GM12878 (cell line): ENCODE results near the gene MEI1. TPM values are rescaled to one million over a fixed set of nuclear protein-coding genes. Genes with fewer than 3 reads are reported as not detected.

Experiments used
- ATAC-seq: fragments of 200-7000 bp; cut with Tn5 transposase; 3 replicates; pipeline ENCODE4 v1.9.1; 2020; ENCODE audit warnings: mild to moderate bottlenecking, moderate library complexity
- BruUV-seq: library from RNA; stranded (reverse); fragments of 400-500 nt; replicated peaks from 2 replicates; lab custom pipeline; 2021; lab: Mats Ljungman, UMichigan
- CTCF ChIA-PET: fragments of 300-600 bp; sonication (Branson Sonifier 250); formaldehyde crosslinking; extraction: SDS; loops from one replicate; lab custom pipeline; 2021; ENCODE audit warnings: inconsistent platforms; lab: Yijun Ruan, JAX
- POLR2A ChIA-PET: fragments of 350-600 bp; formaldehyde crosslinking; extraction: SDS; loops from one replicate; lab custom pipeline; 2021; ENCODE audit warnings: inconsistent platforms; lab: Charles Lee
- RAD21 ChIA-PET: fragments of 300-600 bp; sonication (Branson Sonifier 250); formaldehyde crosslinking; loops from one replicate; lab custom pipeline; 2023; ENCODE audit warnings: antibody characterized with exemption; ENCODE audit not compliant: unreplicated experiment; lab: Charles Lee
- SMC1A ChIA-PET: fragments of 300-600 bp; sonication (Branson Sonifier 250); formaldehyde crosslinking; loops from one replicate; lab custom pipeline; 2023; ENCODE audit not compliant: unreplicated experiment, uncharacterized antibody; lab: Charles Lee
- DNase-seq: peaks from one replicate; pipeline ENCODE4 v3.0.0-alpha.2; 2011; ENCODE audit warnings: low read depth, low spot score
- FAIRE-seq: peaks from 3 replicates; lab custom pipeline; 2011; peaks lifted over from hg19 to GRCh38; lab: Jason Lieb, UNC
- H2AFZ ChIP-seq: 2 replicates; pipeline ENCODE4 v1.6.0; 2011; ENCODE audit warnings: low read depth, low read length, control low read depth; ENCODE audit not compliant: control insufficient read depth
- H3K27ac ChIP-seq: 2 replicates; pipeline ENCODE4 v1.5.1; 2011; ENCODE audit warnings: control low read depth; ENCODE audit not compliant: control insufficient read depth, insufficient read depth
- H3K27me3 ChIP-seq, 2 experiments: replicated peaks in 1 of 2; 2 replicates each; pipeline versions ENCODE4 v1.6.0 to v1.6.1; 2011; ENCODE audit warnings: low read length in 1 of 2; ENCODE audit not compliant: control insufficient read depth in 2 of 2, insufficient read depth in 2 of 2
- H3K36me3 ChIP-seq, 2 experiments: 2 replicates each; pipeline ENCODE4 v1.5.1; 2011; ENCODE audit warnings: low read length in 1 of 2; ENCODE audit not compliant: control insufficient read depth in 2 of 2, insufficient read depth in 2 of 2
- H3K4me1 ChIP-seq: 2 replicates; pipeline ENCODE4 v1.6.1; 2011; ENCODE audit warnings: mild to moderate bottlenecking, low read length, moderate library complexity, mixed read lengths; ENCODE audit not compliant: control insufficient read depth, insufficient read depth
- H3K4me2 ChIP-seq: 2 replicates; pipeline ENCODE4 v1.6.0; 2011; ENCODE audit warnings: control low read depth; ENCODE audit not compliant: control insufficient read depth, insufficient read depth
- H3K4me3 ChIP-seq: fragments of 200-600 bp; sonication (generic); 2 replicates; pipeline ENCODE4 v1.5.1; 2016
- H3K79me2 ChIP-seq: 2 replicates; pipeline ENCODE4 v1.6.0; 2011; ENCODE audit warnings: low read length; ENCODE audit not compliant: control insufficient read depth, insufficient read depth
- H3K9ac ChIP-seq: 2 replicates; pipeline ENCODE4 v1.8.0; 2011; ENCODE audit warnings: low read length, control low read depth, mixed read lengths; ENCODE audit not compliant: control insufficient read depth, insufficient read depth
- H3K9me3 ChIP-seq: replicated peaks from 3 replicates; pipeline ENCODE4 v1.5.1; 2011; ENCODE audit warnings: mild to moderate bottlenecking, low read length; ENCODE audit not compliant: control insufficient read depth, insufficient read depth
- H4K20me1 ChIP-seq: 2 replicates; pipeline ENCODE4 v1.6.0; 2011; ENCODE audit not compliant: control insufficient read depth, insufficient read depth
- EED ChIP-seq: sonication (generic); IDR thresholded peaks from 2 replicates; pipeline ENCODE4 v1.6.1; 2016; ENCODE audit warnings: antibody characterized with exemption, low read depth
- HDGF ChIP-seq: fragments of 450-650 bp; IDR thresholded peaks from 2 replicates; pipeline ENCODE4 v1.6.1; 2016; ENCODE audit warnings: antibody characterized with exemption
- POLR2AphosphoS2 ChIP-seq: IDR thresholded peaks from 2 replicates; pipeline ENCODE4 v1.6.1; 2011; ENCODE audit warnings: low read depth, mild to moderate bottlenecking, low read length, improper control_type of control experiment, moderate library complexity
- RAD21 ChIP-seq: IDR thresholded peaks from 2 replicates; pipeline ENCODE4 v1.6.1; 2011; ENCODE audit warnings: mild to moderate bottlenecking, low read depth, low read length, moderate library complexity; ENCODE audit not compliant: insufficient read depth
- RAD51 ChIP-seq: fragments of 450-650 bp; IDR thresholded peaks from 2 replicates; pipeline ENCODE4 v1.6.1; 2016; ENCODE audit warnings: moderate library complexity, mild to moderate bottlenecking, inconsistent platforms
- RB1 ChIP-seq: fragments of 450-650 bp; formaldehyde crosslinking; IDR thresholded peaks from 2 replicates; pipeline ENCODE4 v1.6.1; 2017; ENCODE audit warnings: mild to moderate bottlenecking, borderline replicate concordance
- RBBP5 ChIP-seq: fragments of 200-600 bp; sonication (generic); conservative IDR thresholded peaks from 2 replicates; pipeline ENCODE4 v1.6.1; 2016
- RELA ChIP-seq: fragments of 450-650 bp; IDR thresholded peaks from 2 replicates; pipeline ENCODE4 v1.8.0; 2014; ENCODE audit warnings: borderline replicate concordance; ENCODE audit not compliant: partially characterized antibody
- RUNX3 ChIP-seq: IDR thresholded peaks from 2 replicates; pipeline ENCODE4 v1.6.1; 2012; ENCODE audit warnings: low read length, inconsistent platforms
- SMARCA5 ChIP-seq: fragments of 450-650 bp; IDR thresholded peaks from 2 replicates; pipeline ENCODE4 v1.6.1; 2017; ENCODE audit warnings: mild to moderate bottlenecking
- SMC3 ChIP-seq: IDR thresholded peaks from 2 replicates; pipeline ENCODE4 v1.6.1; 2011; ENCODE audit warnings: low read length, improper control_type of control experiment, borderline replicate concordance
- STAT1 ChIP-seq: fragments of 450-650 bp; conservative IDR thresholded peaks from 2 replicates; pipeline ENCODE4 v1.6.1; 2014; ENCODE audit warnings: antibody characterized with exemption, mild to moderate bottlenecking
- YY1 ChIP-seq: IDR thresholded peaks from 2 replicates; pipeline ENCODE4 v1.6.1; 2011; ENCODE audit warnings: low read depth, mild to moderate bottlenecking, low read length
- ZNF207 ChIP-seq: fragments of 450-650 bp; IDR thresholded peaks from 2 replicates; pipeline ENCODE4 v1.6.1; 2014; ENCODE audit warnings: antibody characterized with exemption, mild to moderate bottlenecking, borderline replicate concordance
- whole genome bisulfite sequencing: methylation state at CpG from one replicate; pipeline ENCODE4 v1.1.6; 2016; ENCODE audit warnings: low lambda C conversion rate; ENCODE audit not compliant: insufficient replicate concordance, insufficient coverage; ENCODE audit errors: missing lambda C conversion rate; 5-methylcytosine and 5-hydroxymethylcytosine counted together
- in situ Hi-C: fragments of 300-500 bp; cut with MboI; formaldehyde crosslinking; loops from 9 replicates; pipeline ENCODE4 v1.14.3; 2018; ENCODE audit warnings: mixed read lengths
- intact Hi-C: fragments of 100-400 bp; cut with micrococcal nuclease; formaldehyde crosslinking; loops from one replicate; pipeline ENCODE4 v1.14.2; 2022; ENCODE audit not compliant: unreplicated experiment
- polyA plus RNA-seq, 11 experiments: library from polyadenylated mRNA; depleted of rRNA in 4 of 11; unstranded in 6 of 11; stranded (reverse) in 5 of 11; fragments of >200 nt; fragmentation: Nextera tagmentation in 4 of 11; fragmentation: Illumina TruSeq in 1 of 11; extraction: Ambion mirVana in 4 of 11; extraction: Trizol in 1 of 11; gene quantifications; 1 replicate in 1 of 11; 2 replicates in 10 of 11; pipeline versions ENCODE4 v1.2.1 to v1.2.3, GENCODE V29; 2011 to 2016; ENCODE audit warnings: inconsistent platforms in 2 of 11, missing spikeins in 2 of 11, low read depth in 1 of 11
- total RNA-seq, 4 experiments: library from RNA; depleted of rRNA in 3 of 4; stranded (reverse); fragments of >200 nt in 3 of 4; fragmentation: Illumina TruSeq in 1 of 4; extraction: Trizol in 1 of 4; gene quantifications; 2 replicates each; pipeline versions ENCODE4 v1.2.1 to v1.2.3, GENCODE V29; 2013 to 2021
- TF ChIP-seq, protein P1 (sequence below): fragments of 150-350 bp; IDR thresholded peaks from 2 replicates; pipeline ENCODE4 v1.6.1; 2014; ENCODE audit warnings: mild to moderate bottlenecking, low read depth, low read length
- TF ChIP-seq, protein P2 (sequence below), 3 experiments: IDR thresholded peaks in 2 of 3; conservative IDR thresholded peaks in 1 of 3; 2 replicates each; pipeline ENCODE4 v1.5.1; 2011; ENCODE audit warnings: low read depth in 3 of 3, low read length in 3 of 3, mild to moderate bottlenecking in 3 of 3, control low read depth in 2 of 3, moderate library complexity in 2 of 3, inconsistent platforms in 1 of 3, mixed read lengths in 1 of 3; ENCODE audit not compliant: control insufficient read depth in 2 of 3, insufficient read depth in 1 of 3; ENCODE audit errors: extremely low read depth in 1 of 3
- TF ChIP-seq, protein P3 (sequence below): fragments of 450-650 bp; IDR thresholded peaks from 2 replicates; pipeline ENCODE4 v1.6.1; 2017; ENCODE audit warnings: mild to moderate bottlenecking, low read depth, inconsistent platforms; ENCODE audit not compliant: poor library complexity, severe bottlenecking

The MEI1 gene
- total and polyA plus RNA-seq, 10 of the 15 experiments (the other 5 are each of a cell fraction or from before 2014, with no cell fraction given) = 27.9 to 48.9 (median 35.8) TPM

DNA sequence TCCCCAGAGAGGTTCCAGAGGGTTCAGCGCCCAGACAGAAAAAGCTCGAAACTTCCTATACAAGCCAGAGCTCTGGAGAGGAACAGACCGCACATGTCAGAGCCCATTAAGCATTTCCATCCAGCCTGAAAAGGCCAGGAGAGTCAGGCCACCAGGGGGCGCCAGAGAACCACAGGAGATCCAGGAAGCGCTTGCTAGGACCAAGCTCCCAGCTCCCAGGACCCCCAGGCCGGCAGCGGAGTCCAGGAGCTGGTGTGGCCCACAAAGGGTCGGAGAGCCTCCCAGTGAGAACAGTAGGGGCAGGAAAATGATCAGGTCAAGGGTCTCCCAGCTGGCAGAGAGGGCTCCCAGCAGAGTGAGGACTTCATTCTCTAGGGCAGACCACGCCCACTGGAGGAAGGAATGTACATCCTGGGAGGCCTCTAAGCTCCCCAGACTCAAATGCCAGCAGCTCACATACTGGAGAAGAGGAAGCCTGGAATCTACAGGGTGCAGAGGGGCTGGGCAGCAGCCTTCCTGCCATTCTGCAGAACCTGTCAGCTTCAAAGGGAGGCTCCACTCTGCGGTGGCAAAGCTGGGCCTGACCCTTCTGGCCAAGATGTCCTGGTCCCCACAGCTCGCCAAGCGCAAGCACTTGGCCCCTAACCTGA is 2.1 kb upstream of the MEI1 start:
- peak; percentile 57 for DNase-seq
- Histone ChIP-seq H3K4me2 (peak overlapping the region; percentile 54; the same call in 1 of the 2 replicates), H3K36me3 (peaks cover 0 to 4% of the 10 kb centered on the region in 2 experiments; a peak in 1 of 4 replicates), H3K9me3 (no peaks in the 10 kb centered on the region; the same call in 2 of the 3 replicates), H3K4me1 (peaks cover 19% of the 10 kb centered on the region), H3K27me3 (no peaks in the 10 kb centered on the region), H3K27ac (peak overlapping the region; percentile 48; the same call in 1 of the 2 replicates), H3K9ac (peak overlapping the region; percentile 32; the same call in 1 of the 2 replicates), H3K4me3 (no peak overlapping the region), H3K79me2 (no peaks in the 10 kb centered on the region), H4K20me1 (no peaks in the 10 kb centered on the region), H2AFZ (peak overlapping the region; percentile 85)
- in situ Hi-C loops = loop anchor here (5.0 kb wide), 1 partner anchor 245 kb away; no protein-coding TSS in a partner anchor
- ATAC-seq = peak; percentile 94
- no TSS peak for BruUV-seq
- SMC1A ChIA-PET = interaction anchor here (0.6 to 3.8 kb wide), 44 partner anchors 9 to 787 kb away, joined by 3 to 50 read pairs (median 5); partner anchors contain the start of genes CCDC134 and SNU13
- 25% methylated on average over 12 of the region's 12 CpGs for WGBS
- POLR2A ChIA-PET = interaction anchor here (0.5 to 3.8 kb wide), 20 partner anchors 10 to 253 kb away, joined by 3 to 27 read pairs (median 4); partner anchors contain the start of genes CCDC134, CENPM and SREBF2
- RAD21 ChIA-PET = interaction anchor here (0.7 to 3.7 kb wide), 56 partner anchors 8 to 747 kb away, joined by 3 to 58 read pairs (median 4); partner anchors contain the start of genes CCDC134, CENPM, NDUFA6 and SMIM45
- intact Hi-C loops = loop anchor here (1.0 to 5.0 kb wide), 4 partner anchors 50 to 244 kb away; partner anchors contain the start of gene CCDC134
- peak; percentile 99 for FAIRE-seq
- CTCF ChIA-PET = interaction anchor here (0.6 to 4.3 kb wide), 93 partner anchors 9 to 986 kb away, joined by 3 to 75 read pairs (median 6); partner anchors contain the start of genes CCDC134, CENPM, NDUFA6 and NFAM1
- no peak for TF ChIP-seq POLR2AphosphoS2
- TF ChIP-seq RELA = peak; percentile 30
- TF ChIP-seq RAD51 = no peak
- TF ChIP-seq SMC3 = peak; percentile 92
- TF ChIP-seq STAT1 = peak; percentile 90; the same call in 1 of the 2 replicates
- TF ChIP-seq, protein P1, sequence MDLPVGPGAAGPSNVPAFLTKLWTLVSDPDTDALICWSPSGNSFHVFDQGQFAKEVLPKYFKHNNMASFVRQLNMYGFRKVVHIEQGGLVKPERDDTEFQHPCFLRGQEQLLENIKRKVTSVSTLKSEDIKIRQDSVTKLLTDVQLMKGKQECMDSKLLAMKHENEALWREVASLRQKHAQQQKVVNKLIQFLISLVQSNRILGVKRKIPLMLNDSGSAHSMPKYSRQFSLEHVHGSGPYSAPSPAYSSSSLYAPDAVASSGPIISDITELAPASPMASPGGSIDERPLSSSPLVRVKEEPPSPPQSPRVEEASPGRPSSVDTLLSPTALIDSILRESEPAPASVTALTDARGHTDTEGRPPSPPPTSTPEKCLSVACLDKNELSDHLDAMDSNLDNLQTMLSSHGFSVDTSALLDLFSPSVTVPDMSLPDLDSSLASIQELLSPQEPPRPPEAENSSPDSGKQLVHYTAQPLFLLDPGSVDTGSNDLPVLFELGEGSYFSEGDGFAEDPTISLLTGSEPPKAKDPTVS = peak; percentile 63; the same call in 1 of the 2 replicates
- peak; percentile 81; the same call in 1 of the 2 replicates for TF ChIP-seq RB1
- TF ChIP-seq HDGF = no peak
- TF ChIP-seq ZNF207 = peak; percentile 73; the same call in 1 of the 2 replicates
- TF ChIP-seq YY1 = peak; percentile 62; the same call in 1 of the 2 replicates
- no peak for TF ChIP-seq RBBP5
- peak; percentile 48; the same call in 1 of the 2 replicates for TF ChIP-seq EED
- TF ChIP-seq RUNX3 = peak; percentile 37; the same call in 1 of the 2 replicates
- TF ChIP-seq SMARCA5 = peak; percentile 53; the same call in 1 of the 2 replicates
- TF ChIP-seq, protein P2, sequence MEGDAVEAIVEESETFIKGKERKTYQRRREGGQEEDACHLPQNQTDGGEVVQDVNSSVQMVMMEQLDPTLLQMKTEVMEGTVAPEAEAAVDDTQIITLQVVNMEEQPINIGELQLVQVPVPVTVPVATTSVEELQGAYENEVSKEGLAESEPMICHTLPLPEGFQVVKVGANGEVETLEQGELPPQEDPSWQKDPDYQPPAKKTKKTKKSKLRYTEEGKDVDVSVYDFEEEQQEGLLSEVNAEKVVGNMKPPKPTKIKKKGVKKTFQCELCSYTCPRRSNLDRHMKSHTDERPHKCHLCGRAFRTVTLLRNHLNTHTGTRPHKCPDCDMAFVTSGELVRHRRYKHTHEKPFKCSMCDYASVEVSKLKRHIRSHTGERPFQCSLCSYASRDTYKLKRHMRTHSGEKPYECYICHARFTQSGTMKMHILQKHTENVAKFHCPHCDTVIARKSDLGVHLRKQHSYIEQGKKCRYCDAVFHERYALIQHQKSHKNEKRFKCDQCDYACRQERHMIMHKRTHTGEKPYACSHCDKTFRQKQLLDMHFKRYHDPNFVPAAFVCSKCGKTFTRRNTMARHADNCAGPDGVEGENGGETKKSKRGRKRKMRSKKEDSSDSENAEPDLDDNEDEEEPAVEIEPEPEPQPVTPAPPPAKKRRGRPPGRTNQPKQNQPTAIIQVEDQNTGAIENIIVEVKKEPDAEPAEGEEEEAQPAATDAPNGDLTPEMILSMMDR (IDR thresholded peaks at IDR 0.05 in 2 of 3, conservative IDR thresholded peaks at IDR 0.05 in 1 of 3; ENCODE audit: control insufficient read depth in 2 of 3, extremely low read depth in 1 of 3, insufficient read depth in 1 of 3, low read depth in 3 of 3, low read length in 3 of 3) = peak; percentile 97 to 98 (median 98); a peak in 5 of 6 replicates
- TF ChIP-seq, protein P3, sequence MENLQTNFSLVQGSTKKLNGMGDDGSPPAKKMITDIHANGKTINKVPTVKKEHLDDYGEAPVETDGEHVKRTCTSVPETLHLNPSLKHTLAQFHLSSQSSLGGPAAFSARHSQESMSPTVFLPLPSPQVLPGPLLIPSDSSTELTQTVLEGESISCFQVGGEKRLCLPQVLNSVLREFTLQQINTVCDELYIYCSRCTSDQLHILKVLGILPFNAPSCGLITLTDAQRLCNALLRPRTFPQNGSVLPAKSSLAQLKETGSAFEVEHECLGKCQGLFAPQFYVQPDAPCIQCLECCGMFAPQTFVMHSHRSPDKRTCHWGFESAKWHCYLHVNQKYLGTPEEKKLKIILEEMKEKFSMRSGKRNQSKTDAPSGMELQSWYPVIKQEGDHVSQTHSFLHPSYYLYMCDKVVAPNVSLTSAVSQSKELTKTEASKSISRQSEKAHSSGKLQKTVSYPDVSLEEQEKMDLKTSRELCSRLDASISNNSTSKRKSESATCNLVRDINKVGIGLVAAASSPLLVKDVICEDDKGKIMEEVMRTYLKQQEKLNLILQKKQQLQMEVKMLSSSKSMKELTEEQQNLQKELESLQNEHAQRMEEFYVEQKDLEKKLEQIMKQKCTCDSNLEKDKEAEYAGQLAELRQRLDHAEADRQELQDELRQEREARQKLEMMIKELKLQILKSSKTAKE = peak; percentile 48
- TF ChIP-seq RAD21 = peak; percentile 94
